ENCODE data around the gene RPS3. TPM values are rescaled to one million over a fixed set of nuclear protein-coding genes. Genes with fewer than 3 reads are reported as not detected.

The RPS3 gene
- polyA plus RNA-seq, 2 of the 4 experiments (the other 2 are of a cell fraction): 3,468 to 3,544 TPM

DNA sequence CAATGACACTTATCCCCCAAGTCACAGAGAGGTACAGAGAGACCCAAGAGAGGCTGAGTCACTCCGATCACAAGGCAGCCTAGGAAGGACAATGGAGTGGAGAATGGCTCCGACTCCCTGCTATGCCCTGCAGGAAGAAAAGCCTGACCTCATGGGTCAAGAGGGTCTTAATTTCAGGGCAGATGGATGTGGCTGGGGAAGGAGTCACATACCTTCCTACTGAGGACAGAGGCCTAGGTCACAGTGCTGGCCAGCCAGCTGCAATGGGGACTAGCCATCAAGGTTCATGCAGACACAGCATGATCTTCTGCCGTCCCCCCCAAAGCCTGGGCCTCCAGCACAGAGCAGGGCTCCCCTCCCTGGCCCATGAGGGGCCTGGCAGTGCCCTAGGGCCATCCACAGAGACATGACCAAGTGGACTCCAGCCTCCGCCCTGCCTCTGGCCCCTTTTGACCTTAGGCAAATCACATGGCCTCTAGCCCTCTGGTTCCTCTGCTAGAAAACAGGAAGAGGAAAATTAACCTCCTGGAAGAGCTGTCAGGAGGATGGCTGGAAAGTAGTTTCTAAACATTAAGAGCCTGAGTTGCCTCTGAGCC lies 49.7 kb upstream of the RPS3 start:
- DNase-seq (ENCODE audit: low read depth in 1 of 2, low spot score in 1 of 2) (no peak), ATAC-seq (no peak), FAIRE-seq (no peak)
- peaks cover 46% of the 10 kb centered on the region for H3K4me1 ChIP-seq
- POLR2A ChIA-PET: no interaction called here
- peak overlapping the region; percentile 10 to 77; a peak in 2 of 6 replicates for H3K27ac ChIP-seq
- CTCF ChIA-PET: interaction anchor here (0.5 to 2.1 kb wide), 5 partner anchors 16 to 182 kb away, joined by 3 to 13 read pairs (median 3); no protein-coding TSS in a partner anchor
- peak overlapping the region; percentile 96; the same call in 2 of the 3 replicates for H3K4me2 ChIP-seq
- no peaks in the 10 kb centered on the region for H3K9me3 ChIP-seq
- H3K4me3 ChIP-seq: no peak overlapping the region
- TF ChIP-seq TFCP2L1 (CRISPR knock-in tag; IDR thresholded peaks at IDR 0.05) (no peak), HOXB13 (CRISPR knock-in tag; IDR thresholded peaks at IDR 0.05; ENCODE audit: low read depth) (no peak), RAD21 (conservative IDR thresholded peaks at IDR 0.05 in 1 of 2, IDR thresholded peaks at IDR 0.05 in 1 of 2) (no peak), FOSL2 (IDR thresholded peaks at IDR 0.05) (no peak), FOSL2 (CRISPR knock-in tag; IDR thresholded peaks at IDR 0.05) (no peak), JUN (IDR thresholded peaks at IDR 0.05) (no peak)
- TF ChIP-seq, protein P1, sequence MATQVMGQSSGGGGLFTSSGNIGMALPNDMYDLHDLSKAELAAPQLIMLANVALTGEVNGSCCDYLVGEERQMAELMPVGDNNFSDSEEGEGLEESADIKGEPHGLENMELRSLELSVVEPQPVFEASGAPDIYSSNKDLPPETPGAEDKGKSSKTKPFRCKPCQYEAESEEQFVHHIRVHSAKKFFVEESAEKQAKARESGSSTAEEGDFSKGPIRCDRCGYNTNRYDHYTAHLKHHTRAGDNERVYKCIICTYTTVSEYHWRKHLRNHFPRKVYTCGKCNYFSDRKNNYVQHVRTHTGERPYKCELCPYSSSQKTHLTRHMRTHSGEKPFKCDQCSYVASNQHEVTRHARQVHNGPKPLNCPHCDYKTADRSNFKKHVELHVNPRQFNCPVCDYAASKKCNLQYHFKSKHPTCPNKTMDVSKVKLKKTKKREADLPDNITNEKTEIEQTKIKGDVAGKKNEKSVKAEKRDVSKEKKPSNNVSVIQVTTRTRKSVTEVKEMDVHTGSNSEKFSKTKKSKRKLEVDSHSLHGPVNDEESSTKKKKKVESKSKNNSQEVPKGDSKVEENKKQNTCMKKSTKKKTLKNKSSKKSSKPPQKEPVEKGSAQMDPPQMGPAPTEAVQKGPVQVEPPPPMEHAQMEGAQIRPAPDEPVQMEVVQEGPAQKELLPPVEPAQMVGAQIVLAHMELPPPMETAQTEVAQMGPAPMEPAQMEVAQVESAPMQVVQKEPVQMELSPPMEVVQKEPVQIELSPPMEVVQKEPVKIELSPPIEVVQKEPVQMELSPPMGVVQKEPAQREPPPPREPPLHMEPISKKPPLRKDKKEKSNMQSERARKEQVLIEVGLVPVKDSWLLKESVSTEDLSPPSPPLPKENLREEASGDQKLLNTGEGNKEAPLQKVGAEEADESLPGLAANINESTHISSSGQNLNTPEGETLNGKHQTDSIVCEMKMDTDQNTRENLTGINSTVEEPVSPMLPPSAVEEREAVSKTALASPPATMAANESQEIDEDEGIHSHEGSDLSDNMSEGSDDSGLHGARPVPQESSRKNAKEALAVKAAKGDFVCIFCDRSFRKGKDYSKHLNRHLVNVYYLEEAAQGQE (IDR thresholded peaks at IDR 0.05): no peak
- TF ChIP-seq, protein P2, sequence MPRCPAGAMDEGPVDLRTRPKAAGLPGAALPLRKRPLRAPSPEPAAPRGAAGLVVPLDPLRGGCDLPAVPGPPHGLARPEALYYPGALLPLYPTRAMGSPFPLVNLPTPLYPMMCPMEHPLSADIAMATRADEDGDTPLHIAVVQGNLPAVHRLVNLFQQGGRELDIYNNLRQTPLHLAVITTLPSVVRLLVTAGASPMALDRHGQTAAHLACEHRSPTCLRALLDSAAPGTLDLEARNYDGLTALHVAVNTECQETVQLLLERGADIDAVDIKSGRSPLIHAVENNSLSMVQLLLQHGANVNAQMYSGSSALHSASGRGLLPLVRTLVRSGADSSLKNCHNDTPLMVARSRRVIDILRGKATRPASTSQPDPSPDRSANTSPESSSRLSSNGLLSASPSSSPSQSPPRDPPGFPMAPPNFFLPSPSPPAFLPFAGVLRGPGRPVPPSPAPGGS (IDR thresholded peaks at IDR 0.05): no peak
- TF ChIP-seq, protein P3, sequence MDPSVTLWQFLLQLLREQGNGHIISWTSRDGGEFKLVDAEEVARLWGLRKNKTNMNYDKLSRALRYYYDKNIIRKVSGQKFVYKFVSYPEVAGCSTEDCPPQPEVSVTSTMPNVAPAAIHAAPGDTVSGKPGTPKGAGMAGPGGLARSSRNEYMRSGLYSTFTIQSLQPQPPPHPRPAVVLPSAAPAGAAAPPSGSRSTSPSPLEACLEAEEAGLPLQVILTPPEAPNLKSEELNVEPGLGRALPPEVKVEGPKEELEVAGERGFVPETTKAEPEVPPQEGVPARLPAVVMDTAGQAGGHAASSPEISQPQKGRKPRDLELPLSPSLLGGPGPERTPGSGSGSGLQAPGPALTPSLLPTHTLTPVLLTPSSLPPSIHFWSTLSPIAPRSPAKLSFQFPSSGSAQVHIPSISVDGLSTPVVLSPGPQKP (IDR thresholded peaks at IDR 0.05; ENCODE audit: low read depth, low read length): no peak
- TF ChIP-seq, protein P4, sequence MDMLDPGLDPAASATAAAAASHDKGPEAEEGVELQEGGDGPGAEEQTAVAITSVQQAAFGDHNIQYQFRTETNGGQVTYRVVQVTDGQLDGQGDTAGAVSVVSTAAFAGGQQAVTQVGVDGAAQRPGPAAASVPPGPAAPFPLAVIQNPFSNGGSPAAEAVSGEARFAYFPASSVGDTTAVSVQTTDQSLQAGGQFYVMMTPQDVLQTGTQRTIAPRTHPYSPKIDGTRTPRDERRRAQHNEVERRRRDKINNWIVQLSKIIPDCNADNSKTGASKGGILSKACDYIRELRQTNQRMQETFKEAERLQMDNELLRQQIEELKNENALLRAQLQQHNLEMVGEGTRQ (IDR thresholded peaks at IDR 0.05): no peak
- 92% methylated on average over 4 of the region's 4 CpGs for WGBS (ENCODE audit: missing lambda C conversion rate)

DNA sequence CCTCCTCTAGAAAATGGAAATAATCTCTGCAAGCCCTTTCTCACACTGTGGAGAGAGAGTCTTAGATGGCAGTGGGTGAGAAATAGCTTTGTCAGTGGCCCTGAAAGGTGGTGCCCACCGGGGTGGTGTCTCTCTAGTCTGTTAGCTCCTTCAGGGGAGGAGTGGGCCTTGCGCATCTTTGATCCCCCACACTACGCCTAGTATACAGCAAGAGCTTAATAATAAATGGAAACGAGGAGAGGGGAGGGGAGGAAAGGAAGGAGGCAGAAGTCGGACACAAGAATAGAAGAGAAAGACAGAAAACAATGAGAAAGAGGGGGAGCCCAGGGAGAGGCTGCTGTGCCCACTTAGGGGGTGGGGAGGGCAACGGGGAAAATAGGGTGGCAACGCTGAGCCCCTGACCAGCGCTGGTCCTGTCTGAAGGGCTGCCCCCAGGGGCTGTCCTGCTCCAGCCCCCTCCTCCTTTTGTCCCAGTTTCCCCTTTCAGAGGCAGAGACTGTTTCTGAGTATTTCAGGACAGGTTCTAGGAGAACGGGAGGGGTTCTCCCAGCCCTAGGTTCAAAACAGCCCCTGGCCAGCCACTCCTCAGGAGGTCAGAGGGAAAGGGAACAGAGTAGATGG lies 49.1 kb upstream of the RPS3 start:
- Histone ChIP-seq H3K4me2 (peak overlapping the region; percentile 96), H3K9me3 (no peaks in the 10 kb centered on the region), H3K27ac (peak overlapping the region; percentile 77 to 93; a peak in 2 of 6 replicates), H3K4me1 (peaks cover 46% of the 10 kb centered on the region), H3K4me3 (peak overlapping the region; percentile 77; the same call in 2 of the 3 replicates)
- POLR2A ChIA-PET: no interaction called here
- TF ChIP-seq RNF2 (IDR thresholded peaks at IDR 0.05; ENCODE audit: borderline replicate concordance, low read depth): no peak
- TF ChIP-seq FOXS1 (CRISPR knock-in tag; IDR thresholded peaks at IDR 0.05): no peak
- TF ChIP-seq, protein P5, sequence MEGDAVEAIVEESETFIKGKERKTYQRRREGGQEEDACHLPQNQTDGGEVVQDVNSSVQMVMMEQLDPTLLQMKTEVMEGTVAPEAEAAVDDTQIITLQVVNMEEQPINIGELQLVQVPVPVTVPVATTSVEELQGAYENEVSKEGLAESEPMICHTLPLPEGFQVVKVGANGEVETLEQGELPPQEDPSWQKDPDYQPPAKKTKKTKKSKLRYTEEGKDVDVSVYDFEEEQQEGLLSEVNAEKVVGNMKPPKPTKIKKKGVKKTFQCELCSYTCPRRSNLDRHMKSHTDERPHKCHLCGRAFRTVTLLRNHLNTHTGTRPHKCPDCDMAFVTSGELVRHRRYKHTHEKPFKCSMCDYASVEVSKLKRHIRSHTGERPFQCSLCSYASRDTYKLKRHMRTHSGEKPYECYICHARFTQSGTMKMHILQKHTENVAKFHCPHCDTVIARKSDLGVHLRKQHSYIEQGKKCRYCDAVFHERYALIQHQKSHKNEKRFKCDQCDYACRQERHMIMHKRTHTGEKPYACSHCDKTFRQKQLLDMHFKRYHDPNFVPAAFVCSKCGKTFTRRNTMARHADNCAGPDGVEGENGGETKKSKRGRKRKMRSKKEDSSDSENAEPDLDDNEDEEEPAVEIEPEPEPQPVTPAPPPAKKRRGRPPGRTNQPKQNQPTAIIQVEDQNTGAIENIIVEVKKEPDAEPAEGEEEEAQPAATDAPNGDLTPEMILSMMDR (IDR thresholded peaks at IDR 0.05): no peak
- TF ChIP-seq, protein P6, sequence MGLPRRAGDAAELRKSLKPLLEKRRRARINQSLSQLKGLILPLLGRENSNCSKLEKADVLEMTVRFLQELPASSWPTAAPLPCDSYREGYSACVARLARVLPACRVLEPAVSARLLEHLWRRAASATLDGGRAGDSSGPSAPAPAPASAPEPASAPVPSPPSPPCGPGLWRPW (IDR thresholded peaks at IDR 0.05): no peak
- TF ChIP-seq HOXB5 (CRISPR knock-in tag; IDR thresholded peaks at IDR 0.05): no peak
- TF ChIP-seq, protein P4 (IDR thresholded peaks at IDR 0.05): no peak
- no peak for TF ChIP-seq CEBPB (IDR thresholded peaks at IDR 0.05)
- TF ChIP-seq, protein P7, sequence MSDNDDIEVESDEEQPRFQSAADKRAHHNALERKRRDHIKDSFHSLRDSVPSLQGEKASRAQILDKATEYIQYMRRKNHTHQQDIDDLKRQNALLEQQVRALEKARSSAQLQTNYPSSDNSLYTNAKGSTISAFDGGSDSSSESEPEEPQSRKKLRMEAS (IDR thresholded peaks at IDR 0.05): no peak
- no peak for TF ChIP-seq POLR2A (IDR thresholded peaks at IDR 0.05; ENCODE audit: low read length)
- TF ChIP-seq GATA3 (IDR thresholded peaks at IDR 0.05; ENCODE audit: borderline replicate concordance): no peak
- TF ChIP-seq ZSCAN20 (CRISPR knock-in tag; IDR thresholded peaks at IDR 0.05): no peak
- TF ChIP-seq CHD4 (IDR thresholded peaks at IDR 0.05; ENCODE audit: borderline replicate concordance): no peak
- TF ChIP-seq ESRRA (IDR thresholded peaks at IDR 0.05; ENCODE audit: borderline replicate concordance, low read length): no peak
- no peak for TF ChIP-seq FOSB (CRISPR knock-in tag; IDR thresholded peaks at IDR 0.05)
- TF ChIP-seq NR3C1 (IDR thresholded peaks at IDR 0.05): no peak
- no peak for TF ChIP-seq TP53 (CRISPR knock-in tag; IDR thresholded peaks at IDR 0.05)
- TF ChIP-seq EHF (CRISPR knock-in tag; IDR thresholded peaks at IDR 0.05): no peak
- no peak for TF ChIP-seq KDM5A (IDR thresholded peaks at IDR 0.05)
- CTCF ChIA-PET: interaction anchor here (0.6 to 3.4 kb wide), 8 partner anchors 22 to 921 kb away, joined by 3 to 24 read pairs (median 4); no protein-coding TSS in a partner anchor
- FAIRE-seq (no peak), ATAC-seq (no peak), DNase-seq (ENCODE audit: low read depth in 1 of 2, low spot score in 1 of 2) (no peak)
- WGBS (ENCODE audit: missing lambda C conversion rate): 83% methylated on average over 9 of the region's 9 CpGs

All from A549 (cell line).